Measurements from ENCODE around the gene ORC2.
"Not testable (repeated sequence)": the region's sequence is repeated elsewhere in the genome, so short reads cannot be mapped to it uniquely, and the experiment has no call there.

ORC2 gene

GRCh38 chr2:200881715-200882249 lies 81.7 kb downstream of the ORC2 start:
- not testable (repeated sequence) for H3K79me1 ChIP-seq (replicated peaks; ENCODE audit: low read length, poor library complexity, severe bottlenecking); H3K27me3 ChIP-seq (ENCODE audit: control insufficient read depth in 1 of 2, insufficient read depth in 1 of 2, low read length in 2 of 2); H2BK5ac ChIP-seq (ENCODE audit: low read depth, low read length, poor library complexity, severe bottlenecking); H3K14ac ChIP-seq (ENCODE audit: low read length in 2 of 2); H3K4me2 ChIP-seq (ENCODE audit: low read length, poor library complexity, severe bottlenecking); H3K9me3 ChIP-seq (ENCODE audit: control insufficient read depth, low read length); DNase-seq; H3K27ac ChIP-seq (ENCODE audit: low read length, poor library complexity, severe bottlenecking); H3K4me3 ChIP-seq (ENCODE audit: insufficient read depth in 1 of 2, low read depth in 1 of 2, low read length in 2 of 2); H3K23ac ChIP-seq (ENCODE audit: low read length in 2 of 2); H3K4ac ChIP-seq (ENCODE audit: low read depth in 1 of 2, low read length in 2 of 2); H2BK12ac ChIP-seq (ENCODE audit: low read length in 2 of 2); H4K91ac ChIP-seq (ENCODE audit: low read length); H2AK5ac ChIP-seq (ENCODE audit: low read length, severe bottlenecking); H2BK15ac ChIP-seq (ENCODE audit: low read depth, poor library complexity, severe bottlenecking); H2AFZ ChIP-seq (ENCODE audit: low read depth, low read length); H4K8ac ChIP-seq (ENCODE audit: low read length); H2BK120ac ChIP-seq (ENCODE audit: low read depth, low read length); H3K18ac ChIP-seq (ENCODE audit: low read depth in 1 of 2, low read length in 2 of 2); H3K9ac ChIP-seq (ENCODE audit: low read length); H3K4me1 ChIP-seq (ENCODE audit: control insufficient read depth, insufficient read depth, low read depth, low read length)
- WGBS: 83% methylated on average over 1 of the region's 2 CpGs
- H3K36me3 ChIP-seq (ENCODE audit: control insufficient read depth in 1 of 2, insufficient read depth in 2 of 2, low read depth in 1 of 2, low read length in 2 of 2): peaks cover 23 to 82% of the 10 kb centered on the region in 2 experiments

GRCh38 chr2:200878289-200878880 lies 85.1 kb downstream of the ORC2 start:
- WGBS: 100% methylated on average over 1 of the region's 2 CpGs
- Histone ChIP-seq H2BK15ac (ENCODE audit: low read depth, poor library complexity, severe bottlenecking) (no peak overlapping the region), H2BK120ac (ENCODE audit: low read depth, low read length) (no peak overlapping the region), H3K27ac (ENCODE audit: low read length, poor library complexity, severe bottlenecking) (no peak overlapping the region), H3K4me3 (ENCODE audit: insufficient read depth in 1 of 2, low read depth in 1 of 2, low read length in 2 of 2) (no peak overlapping the region), H2AK5ac (ENCODE audit: low read length, severe bottlenecking) (no peak overlapping the region), H3K4me2 (ENCODE audit: low read length, poor library complexity, severe bottlenecking) (no peak overlapping the region), H3K79me1 (replicated peaks; ENCODE audit: low read length, poor library complexity, severe bottlenecking) (peaks cover 5% of the 10 kb centered on the region), H3K4me1 (ENCODE audit: control insufficient read depth, insufficient read depth, low read depth, low read length) (no peaks in the 10 kb centered on the region), H3K36me3 (ENCODE audit: control insufficient read depth in 1 of 2, insufficient read depth in 2 of 2, low read depth in 1 of 2, low read length in 2 of 2) (peaks cover 16 to 87% of the 10 kb centered on the region in 2 experiments), H3K9ac (ENCODE audit: low read length) (no peak overlapping the region), H4K8ac (ENCODE audit: low read length) (no peak overlapping the region), H4K91ac (ENCODE audit: low read length) (no peak overlapping the region), H3K9me3 (ENCODE audit: control insufficient read depth, low read length) (no peaks in the 10 kb centered on the region), H3K18ac (ENCODE audit: low read depth in 1 of 2, low read length in 2 of 2) (no peak overlapping the region), H3K14ac (ENCODE audit: low read length in 2 of 2) (no peak overlapping the region), H2BK12ac (ENCODE audit: low read length in 2 of 2) (no peak overlapping the region), H2BK5ac (ENCODE audit: low read depth, low read length, poor library complexity, severe bottlenecking) (no peak overlapping the region), H2AFZ (ENCODE audit: low read depth, low read length) (no peak overlapping the region), H3K27me3 (ENCODE audit: control insufficient read depth in 1 of 2, insufficient read depth in 1 of 2, low read length in 2 of 2) (no peaks in the 10 kb centered on the region), H3K23ac (ENCODE audit: low read length in 2 of 2) (no peak overlapping the region), H3K4ac (ENCODE audit: low read depth in 1 of 2, low read length in 2 of 2) (no peak overlapping the region)
- DNase-seq: no peak

- H3K36me3 ChIP-seq (ENCODE audit: control insufficient read depth in 1 of 2, insufficient read depth in 2 of 2, low read depth in 1 of 2, low read length in 2 of 2): peaks cover 19 to 85% of the 10 kb centered on the region in 2 experiments
- no peak overlapping the region for H2BK120ac ChIP-seq (ENCODE audit: low read depth, low read length)
- H3K4ac ChIP-seq (ENCODE audit: low read depth in 1 of 2, low read length in 2 of 2): no peak overlapping the region
- DNase-seq: no peak
- H2BK15ac ChIP-seq (ENCODE audit: low read depth, poor library complexity, severe bottlenecking): no peak overlapping the region
- H3K27me3 ChIP-seq (ENCODE audit: control insufficient read depth in 1 of 2, insufficient read depth in 1 of 2, low read length in 2 of 2): no peaks in the 10 kb centered on the region
- H3K79me1 ChIP-seq (replicated peaks; ENCODE audit: low read length, poor library complexity, severe bottlenecking): peaks cover 5% of the 10 kb centered on the region
- H2BK12ac ChIP-seq (ENCODE audit: low read length in 2 of 2): no peak overlapping the region
- no peaks in the 10 kb centered on the region for H3K9me3 ChIP-seq (ENCODE audit: control insufficient read depth, low read length)
- H2BK5ac ChIP-seq (ENCODE audit: low read depth, low read length, poor library complexity, severe bottlenecking): no peak overlapping the region
- no peaks in the 10 kb centered on the region for H3K4me1 ChIP-seq (ENCODE audit: control insufficient read depth, insufficient read depth, low read depth, low read length)
- no peak overlapping the region for H3K18ac ChIP-seq (ENCODE audit: low read depth in 1 of 2, low read length in 2 of 2)
- no peak overlapping the region for H3K23ac ChIP-seq (ENCODE audit: low read length in 2 of 2)
- no peak overlapping the region for H3K27ac ChIP-seq (ENCODE audit: low read length, poor library complexity, severe bottlenecking)
- no peak overlapping the region for H3K4me2 ChIP-seq (ENCODE audit: low read length, poor library complexity, severe bottlenecking)
- no peak overlapping the region for H2AK5ac ChIP-seq (ENCODE audit: low read length, severe bottlenecking)
- H2AFZ ChIP-seq (ENCODE audit: low read depth, low read length): no peak overlapping the region
- no peak overlapping the region for H3K14ac ChIP-seq (ENCODE audit: low read length in 2 of 2)
- no peak overlapping the region for H3K4me3 ChIP-seq (ENCODE audit: insufficient read depth in 1 of 2, low read depth in 1 of 2, low read length in 2 of 2)
- no peak overlapping the region for H4K8ac ChIP-seq (ENCODE audit: low read length)
- H4K91ac ChIP-seq (ENCODE audit: low read length): no peak overlapping the region
- H3K9ac ChIP-seq (ENCODE audit: low read length): no peak overlapping the region
These were observed 86.0 kb downstream of the ORC2 start for GRCh38 chr2:200877443-200877842.

GRCh38 chr2:200873560-200873959 lies 89.9 kb downstream of the ORC2 start:
- H3K79me1 ChIP-seq (replicated peaks; ENCODE audit: low read length, poor library complexity, severe bottlenecking): peaks cover 3% of the 10 kb centered on the region
- peaks cover 13 to 66% of the 10 kb centered on the region in 2 experiments for H3K36me3 ChIP-seq (ENCODE audit: control insufficient read depth in 1 of 2, insufficient read depth in 2 of 2, low read depth in 1 of 2, low read length in 2 of 2)
- H3K23ac ChIP-seq (ENCODE audit: low read length in 2 of 2): no peak overlapping the region
- H2AK5ac ChIP-seq (ENCODE audit: low read length, severe bottlenecking): no peak overlapping the region
- no peak overlapping the region for H2AFZ ChIP-seq (ENCODE audit: low read depth, low read length)
- 92% methylated on average over 5 of the region's 6 CpGs for WGBS
- DNase-seq: no peak
- H3K4me2 ChIP-seq (ENCODE audit: low read length, poor library complexity, severe bottlenecking): no peak overlapping the region
- H3K27me3 ChIP-seq (ENCODE audit: control insufficient read depth in 1 of 2, insufficient read depth in 1 of 2, low read length in 2 of 2): no peaks in the 10 kb centered on the region
- no peak overlapping the region for H3K14ac ChIP-seq (ENCODE audit: low read length in 2 of 2)
- H3K9me3 ChIP-seq (ENCODE audit: control insufficient read depth, low read length): no peaks in the 10 kb centered on the region
- H4K91ac ChIP-seq (ENCODE audit: low read length): no peak overlapping the region
- no peak overlapping the region for H2BK120ac ChIP-seq (ENCODE audit: low read depth, low read length)
- H2BK5ac ChIP-seq (ENCODE audit: low read depth, low read length, poor library complexity, severe bottlenecking): no peak overlapping the region
- no peak overlapping the region for H3K9ac ChIP-seq (ENCODE audit: low read length)
- H2BK12ac ChIP-seq (ENCODE audit: low read length in 2 of 2): no peak overlapping the region
- H3K18ac ChIP-seq (ENCODE audit: low read depth in 1 of 2, low read length in 2 of 2): no peak overlapping the region
- H2BK15ac ChIP-seq (ENCODE audit: low read depth, poor library complexity, severe bottlenecking): no peak overlapping the region
- H4K8ac ChIP-seq (ENCODE audit: low read length): no peak overlapping the region
- H3K4me3 ChIP-seq (ENCODE audit: insufficient read depth in 1 of 2, low read depth in 1 of 2, low read length in 2 of 2): no peak overlapping the region
- no peaks in the 10 kb centered on the region for H3K4me1 ChIP-seq (ENCODE audit: control insufficient read depth, insufficient read depth, low read depth, low read length)
- H3K4ac ChIP-seq (ENCODE audit: low read depth in 1 of 2, low read length in 2 of 2): no peak overlapping the region
- H3K27ac ChIP-seq (ENCODE audit: low read length, poor library complexity, severe bottlenecking): no peak overlapping the region
